Measurements from ENCODE around the gene SYCE3.

The SYCE3 gene

GRCh38 chr22:50575426-50575941, 12.8 kb upstream of the SYCE3 start:
- no peaks in the 10 kb centered on the region for H3K79me2 ChIP-seq
- peaks cover 4% of the 10 kb centered on the region for H3K4me1 ChIP-seq
- H3K4me3 ChIP-seq (ENCODE audit: low read depth, low read length): no peak overlapping the region
- H3K4me2 ChIP-seq (ENCODE audit: low read length): no peak overlapping the region
- H3K9me3 ChIP-seq (ENCODE audit: control insufficient read depth, low read length): no peaks in the 10 kb centered on the region
- H3K27me3 ChIP-seq (ENCODE audit: control insufficient read depth, insufficient read depth, low read length): no peaks in the 10 kb centered on the region
- H3K36me3 ChIP-seq (ENCODE audit: control insufficient read depth, insufficient read depth, low read length): no peaks in the 10 kb centered on the region
- no peak overlapping the region for H3K9ac ChIP-seq
- no peak overlapping the region for H2AFZ ChIP-seq
- TF ChIP-seq, protein P1, sequence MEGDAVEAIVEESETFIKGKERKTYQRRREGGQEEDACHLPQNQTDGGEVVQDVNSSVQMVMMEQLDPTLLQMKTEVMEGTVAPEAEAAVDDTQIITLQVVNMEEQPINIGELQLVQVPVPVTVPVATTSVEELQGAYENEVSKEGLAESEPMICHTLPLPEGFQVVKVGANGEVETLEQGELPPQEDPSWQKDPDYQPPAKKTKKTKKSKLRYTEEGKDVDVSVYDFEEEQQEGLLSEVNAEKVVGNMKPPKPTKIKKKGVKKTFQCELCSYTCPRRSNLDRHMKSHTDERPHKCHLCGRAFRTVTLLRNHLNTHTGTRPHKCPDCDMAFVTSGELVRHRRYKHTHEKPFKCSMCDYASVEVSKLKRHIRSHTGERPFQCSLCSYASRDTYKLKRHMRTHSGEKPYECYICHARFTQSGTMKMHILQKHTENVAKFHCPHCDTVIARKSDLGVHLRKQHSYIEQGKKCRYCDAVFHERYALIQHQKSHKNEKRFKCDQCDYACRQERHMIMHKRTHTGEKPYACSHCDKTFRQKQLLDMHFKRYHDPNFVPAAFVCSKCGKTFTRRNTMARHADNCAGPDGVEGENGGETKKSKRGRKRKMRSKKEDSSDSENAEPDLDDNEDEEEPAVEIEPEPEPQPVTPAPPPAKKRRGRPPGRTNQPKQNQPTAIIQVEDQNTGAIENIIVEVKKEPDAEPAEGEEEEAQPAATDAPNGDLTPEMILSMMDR (IDR thresholded peaks at IDR 0.05): no peak
- H3K27ac ChIP-seq: no peak overlapping the region

- TF ChIP-seq, protein P1 (IDR thresholded peaks at IDR 0.05): no peak
- H3K4me2 ChIP-seq (ENCODE audit: low read length): no peak overlapping the region
- no peak overlapping the region for H3K27ac ChIP-seq
- H3K79me2 ChIP-seq: no peaks in the 10 kb centered on the region
- peaks cover 10% of the 10 kb centered on the region for H3K4me1 ChIP-seq
- no peak overlapping the region for H3K4me3 ChIP-seq (ENCODE audit: low read depth, low read length)
- no peak overlapping the region for H2AFZ ChIP-seq
- no peaks in the 10 kb centered on the region for H3K27me3 ChIP-seq (ENCODE audit: control insufficient read depth, insufficient read depth, low read length)
- no peaks in the 10 kb centered on the region for H3K36me3 ChIP-seq (ENCODE audit: control insufficient read depth, insufficient read depth, low read length)
- H3K9me3 ChIP-seq (ENCODE audit: control insufficient read depth, low read length): no peaks in the 10 kb centered on the region
- H3K9ac ChIP-seq: no peak overlapping the region
Observed at GRCh38 chr22:50574383-50574755, 11.7 kb upstream of the SYCE3 start.

DNA sequence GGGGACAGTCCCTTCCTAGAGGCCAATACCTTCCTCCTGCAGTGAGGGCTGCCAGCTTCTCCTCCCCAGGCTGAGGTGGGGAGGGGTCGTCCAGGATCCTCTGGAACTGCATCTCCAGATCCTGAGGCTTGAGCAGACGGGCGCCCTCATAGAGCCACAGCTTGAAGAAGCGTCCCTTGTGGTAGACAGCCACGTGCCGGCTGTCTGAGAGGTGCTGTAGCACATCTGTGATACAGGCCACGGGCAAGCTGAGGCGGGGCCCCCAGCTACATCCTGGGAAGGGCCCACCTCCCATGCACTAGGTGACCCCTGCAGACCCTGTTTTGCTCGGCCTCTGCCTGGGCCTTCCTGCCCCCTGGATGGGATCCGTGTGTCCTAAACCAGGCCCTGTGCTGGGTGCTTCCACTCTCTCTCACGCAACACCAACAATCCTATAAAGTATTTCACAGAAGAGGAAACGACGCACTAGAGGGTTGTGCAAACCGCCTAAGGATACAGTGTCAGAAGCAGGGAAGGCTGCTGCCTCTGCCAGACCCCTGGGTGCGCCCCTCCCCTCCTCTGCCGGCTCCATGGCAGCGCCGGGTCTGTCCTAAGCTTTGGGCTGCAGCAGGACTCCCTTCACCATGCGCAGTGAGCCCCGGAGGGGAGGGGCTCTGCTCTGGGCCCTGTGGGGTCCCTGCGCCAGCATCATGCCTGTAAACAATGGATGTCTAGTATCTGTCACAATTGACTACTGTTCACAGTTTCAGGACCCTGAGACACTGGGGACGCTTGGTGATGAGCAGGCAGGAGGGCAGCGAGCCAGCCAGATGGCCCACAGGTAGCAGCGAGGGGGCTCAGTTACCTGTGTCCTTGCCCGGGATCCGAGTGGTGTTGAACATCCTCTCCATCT, 11.0 kb upstream of the SYCE3 start:
- Histone ChIP-seq H3K27me3 (ENCODE audit: control insufficient read depth, insufficient read depth, low read length) (no peaks in the 10 kb centered on the region), H3K4me3 (ENCODE audit: low read depth, low read length) (no peak overlapping the region), H3K4me2 (ENCODE audit: low read length) (no peak overlapping the region), H2AFZ (no peak overlapping the region), H3K9ac (no peak overlapping the region), H3K9me3 (ENCODE audit: control insufficient read depth, low read length) (no peaks in the 10 kb centered on the region), H3K4me1 (peaks cover 12% of the 10 kb centered on the region), H3K79me2 (no peaks in the 10 kb centered on the region), H3K27ac (no peak overlapping the region), H3K36me3 (ENCODE audit: control insufficient read depth, insufficient read depth, low read length) (no peaks in the 10 kb centered on the region)
- TF ChIP-seq, protein P1 (IDR thresholded peaks at IDR 0.05): no peak

DNA sequence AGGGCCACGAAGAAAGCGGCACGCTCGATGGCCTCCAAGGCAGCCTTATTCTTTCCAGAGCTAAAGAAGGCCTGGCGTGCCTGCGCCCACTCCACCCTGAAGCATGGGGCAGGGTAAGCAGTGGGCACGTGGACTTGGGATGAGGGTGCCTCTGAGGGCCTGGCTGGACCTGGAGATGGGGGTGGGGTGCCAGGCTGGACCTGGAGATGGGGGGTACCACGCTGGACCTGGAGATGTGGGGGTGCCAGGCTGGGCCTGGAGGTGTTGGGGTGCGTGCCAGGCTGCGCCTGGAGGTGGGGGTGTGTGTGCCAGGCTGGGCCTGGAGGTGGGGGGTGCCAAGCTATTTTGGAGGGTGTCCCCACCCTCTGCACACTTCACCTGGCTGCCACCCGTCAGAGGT, 10.2 kb upstream of the SYCE3 start:
- no peak overlapping the region for H3K4me2 ChIP-seq (ENCODE audit: low read length)
- H3K9ac ChIP-seq: no peak overlapping the region
- TF ChIP-seq, protein P1 (IDR thresholded peaks at IDR 0.05): no peak
- peaks cover 12% of the 10 kb centered on the region for H3K4me1 ChIP-seq
- H3K27me3 ChIP-seq (ENCODE audit: control insufficient read depth, insufficient read depth, low read length): no peaks in the 10 kb centered on the region
- H3K4me3 ChIP-seq (ENCODE audit: low read depth, low read length): no peak overlapping the region
- no peak overlapping the region for H3K27ac ChIP-seq
- H2AFZ ChIP-seq: no peak overlapping the region
- H3K79me2 ChIP-seq: no peaks in the 10 kb centered on the region
- no peaks in the 10 kb centered on the region for H3K9me3 ChIP-seq (ENCODE audit: control insufficient read depth, low read length)
- no peaks in the 10 kb centered on the region for H3K36me3 ChIP-seq (ENCODE audit: control insufficient read depth, insufficient read depth, low read length)
